T-cell (primary cell): ENCODE measurements around the gene BTG2. TPM values are rescaled to one million over a fixed set of nuclear protein-coding genes. Genes with fewer than 3 reads are reported as not detected.
A peak's percentile ranks its signal among the peaks of the same experiment; 100 is the strongest.

ENCODE experiments used
- ATAC-seq, 4 experiments: fragments of 200-7000 bp in 3 of 4; fragments of 150-1000 bp in 1 of 4; cut with Tn5 transposase; replicated peaks in 1 of 4; 1 replicate in 3 of 4; 2 replicates in 1 of 4; pipeline ENCODE4 v1.10.0; 2021; ENCODE audit warnings: moderate library complexity in 3 of 4, mild to moderate bottlenecking in 2 of 4, moderate number of reproducible peaks in 1 of 4
- CTCF ChIA-PET, 2 donors: fragments of 300-600 bp; sonication (Branson Sonifier 250); formaldehyde crosslinking; loops; one replicate each; lab custom pipeline; 2022; ENCODE audit warnings: antibody characterized with exemption in 2 of 2; lab: Charles Lee
- POLR2A ChIA-PET, 2 donors: fragments of 300-600 bp; sonication (Branson Sonifier 250); formaldehyde crosslinking; loops; one replicate each; lab custom pipeline; 2022; ENCODE audit warnings: antibody characterized with exemption in 2 of 2; lab: Charles Lee
- DNase-seq, 35 experiments: peaks; one replicate each; pipeline versions ENCODE4 v3.0.0 to v3.0.0-alpha.2; 2013 to 2023
- H3K27ac ChIP-seq: one replicate; pipeline ENCODE4 v1.5.1; 2013; ENCODE audit warnings: low read length
- H3K27me3 ChIP-seq, 2 experiments: replicated peaks in 1 of 2; 1 replicate in 1 of 2; 2 replicates in 1 of 2; pipeline versions ENCODE4 v1.6.1 to v1.7.0; 2013; ENCODE audit warnings: low read length in 1 of 2, mixed read lengths in 1 of 2; ENCODE audit not compliant: control insufficient read depth in 2 of 2, insufficient read depth in 2 of 2; ENCODE audit errors: extremely low read depth in 1 of 2
- H3K36me3 ChIP-seq, 2 donors: 1 replicate in 1 of 2; 2 replicates in 1 of 2; pipeline versions ENCODE4 v1.6.1 to v1.7.0; 2013; ENCODE audit warnings: low read length in 1 of 2; ENCODE audit not compliant: control insufficient read depth in 2 of 2, insufficient read depth in 1 of 2; ENCODE audit errors: extremely low read depth in 1 of 2
- H3K4me1 ChIP-seq, 2 experiments: 1 replicate in 1 of 2; 2 replicates in 1 of 2; pipeline versions ENCODE4 v1.6.1 to v1.7.0; 2013; ENCODE audit warnings: low read length in 2 of 2, mixed read lengths in 1 of 2; ENCODE audit not compliant: insufficient read depth in 2 of 2, control insufficient read depth in 1 of 2; ENCODE audit errors: extremely low read depth in 1 of 2
- H3K4me3 ChIP-seq, 2 donors: 1 replicate in 1 of 2; 2 replicates in 1 of 2; pipeline versions ENCODE4 v1.5.1 to v1.7.0; 2013; ENCODE audit warnings: mild to moderate bottlenecking in 2 of 2, low read length in 1 of 2, moderate library complexity in 1 of 2; ENCODE audit not compliant: control insufficient read depth in 1 of 2; ENCODE audit errors: extremely low read depth in 1 of 2
- H3K9me3 ChIP-seq: 2 replicates; pipeline ENCODE4 v1.7.0; 2013
- H3K27ac Mint-ChIP-seq, 2 donors: one replicate each; pipeline ENCODE4 v1.8.0; 2020 to 2021; ENCODE audit warnings: mild to moderate bottlenecking in 2 of 2, mixed read lengths in 2 of 2
- H3K27me3 Mint-ChIP-seq, 2 donors: one replicate each; pipeline ENCODE4 v1.8.0; 2021 to 2022; ENCODE audit warnings: mixed read lengths in 2 of 2
- H3K36me3 Mint-ChIP-seq: one replicate; pipeline ENCODE4 v1.8.0; 2021; ENCODE audit warnings: mixed read lengths
- H3K4me1 Mint-ChIP-seq, 3 donors: one replicate each; pipeline ENCODE4 v1.8.0; 2020 to 2022; ENCODE audit warnings: mixed read lengths in 3 of 3, mild to moderate bottlenecking in 1 of 3
- H3K4me3 Mint-ChIP-seq, 3 donors: one replicate each; pipeline ENCODE4 v1.8.0; 2020 to 2022; ENCODE audit warnings: mild to moderate bottlenecking in 3 of 3, mixed read lengths in 3 of 3, moderate library complexity in 3 of 3
- H3K9me3 Mint-ChIP-seq, 3 donors: one replicate each; pipeline ENCODE4 v1.8.0; 2020 to 2022; ENCODE audit warnings: mixed read lengths in 3 of 3
- WGBS: methylation state at CpG from one replicate; pipeline ENCODE4 v1.1.5; 2013; ENCODE audit warnings: missing lambda C conversion rate; ENCODE audit not compliant: insufficient coverage; 5-methylcytosine and 5-hydroxymethylcytosine counted together
- total RNA-seq, 35 experiments: library from RNA in 6 of 35; stranded (reverse) in 6 of 35; fragments of 120-200 nt in 1 of 35; gene quantifications; one replicate each; pipeline versions ENCODE4 v1.2.1 to v1.2.4 and lab custom pipeline; 2013 to 2026

BTG2 gene
- total RNA-seq, 5 donors from 2014 or later (not counting 1 experiment from before 2014, with no cell fraction given) = 172 to 655 (median 186) TPM

DNA sequence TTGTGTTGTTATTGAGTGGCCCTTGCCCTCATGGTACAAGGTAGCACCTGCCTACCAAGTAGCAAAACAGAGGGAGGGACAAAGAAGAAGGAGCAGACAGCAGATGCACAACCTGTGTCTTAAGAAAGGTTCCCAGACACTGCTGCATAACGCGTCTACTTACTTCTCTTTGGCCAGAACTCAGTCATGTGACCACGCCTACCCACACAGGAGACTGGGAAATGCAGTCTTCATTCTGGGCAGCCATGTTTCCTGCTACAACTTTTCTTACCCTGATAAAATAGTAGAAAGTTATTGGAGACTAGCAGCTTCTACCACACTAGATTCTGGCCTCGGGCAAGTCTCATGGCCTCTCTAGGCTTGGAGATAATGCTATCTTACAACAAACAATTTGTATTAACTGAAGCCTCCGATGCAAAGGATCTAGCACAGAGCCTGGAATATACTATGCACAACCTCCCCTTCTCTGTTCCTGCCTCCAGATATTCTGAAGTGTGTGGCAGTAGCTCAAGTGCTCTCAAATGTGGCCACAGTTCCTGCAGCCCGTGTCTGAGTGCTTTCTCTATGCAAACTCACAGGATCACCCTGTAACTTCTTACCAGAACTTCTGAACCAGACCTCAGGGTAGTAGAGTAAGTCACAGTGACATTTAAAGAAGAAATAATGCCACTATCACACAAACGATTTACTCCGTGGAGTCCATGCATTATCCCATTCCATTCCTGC, 34.1 kb upstream of the BTG2 start:
- ChIA-PET POLR2A (interaction anchor here in 1 of 2 donors (1.0 to 1.3 kb wide), 2 partner anchors 35 to 53 kb away, joined by 3 to 4 read pairs; no protein-coding TSS in a partner anchor), CTCF (interaction anchor here (0.7 to 7.5 kb wide), 14 partner anchors 18 to 355 kb away, joined by 3 to 258 read pairs (median 7); partner anchors contain the start of genes ATP2B4 (in 1 of the 2) and BTG2 (in 1 of the 2))
- Histone ChIP-seq H3K27me3 (no peaks in the 10 kb centered on the region), H3K4me3 (no peak overlapping the region), H3K27ac (peak overlapping the region; percentile 11), H3K9me3 (no peaks in the 10 kb centered on the region), H3K36me3 (no peaks in the 10 kb centered on the region), H3K4me1 (peaks cover 29 to 62% of the 10 kb centered on the region in 2 experiments)
- peak in 34 of 35 experiments; percentile 50 to 88 (median 71) for DNase-seq
- H3K27ac Mint-ChIP-seq = peak overlapping the region in 1 of 2 donors; percentile 79
- H3K9me3 Mint-ChIP-seq = no peaks in the 10 kb centered on the region
- 60% methylated on average over 1 of the region's 8 CpGs for WGBS
- peak; percentile 63 to 75 (median 69) for ATAC-seq
- no peaks in the 10 kb centered on the region for H3K36me3 Mint-ChIP-seq
- H3K4me3 Mint-ChIP-seq = no peak overlapping the region
- H3K4me1 Mint-ChIP-seq = peaks cover 42 to 57% (median 53%) of the 10 kb centered on the region in 3 donors
- H3K27me3 Mint-ChIP-seq = no peaks in the 10 kb centered on the region

DNA sequence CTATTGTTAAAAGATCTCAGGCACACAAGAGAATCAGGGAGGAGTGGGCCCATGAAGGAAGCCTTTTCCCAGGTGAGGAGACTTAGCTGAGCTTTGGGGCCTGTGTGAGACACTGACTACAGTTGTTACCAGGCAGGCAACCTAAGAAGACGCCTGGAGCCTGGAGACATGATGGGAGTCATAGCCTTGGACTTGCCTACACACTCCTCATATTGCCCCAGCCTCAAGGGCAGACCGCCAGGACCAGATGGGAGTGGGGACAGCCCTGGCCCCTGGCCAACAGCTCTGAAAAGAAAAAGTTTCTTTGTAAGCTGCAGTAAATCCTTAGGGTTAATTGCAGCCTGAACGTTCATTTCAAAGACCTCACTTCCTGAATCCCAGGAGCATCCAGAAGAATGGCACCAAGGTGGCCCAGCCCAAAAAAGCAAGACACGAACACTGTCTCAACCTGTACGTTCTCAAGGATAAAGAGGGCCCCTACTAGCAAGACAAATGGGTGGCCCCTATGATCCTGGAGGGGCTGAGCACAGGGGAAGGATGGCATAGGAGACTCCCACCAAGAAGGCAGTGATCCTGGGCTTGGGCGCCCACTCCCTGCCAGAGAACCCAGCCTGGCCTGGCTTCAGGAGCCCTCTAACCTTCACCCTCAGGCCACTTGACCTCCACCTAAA, 33.2 kb upstream of the BTG2 start:
- no peaks in the 10 kb centered on the region for H3K36me3 ChIP-seq
- H3K4me1 ChIP-seq = peaks cover 33 to 70% of the 10 kb centered on the region in 2 experiments
- POLR2A ChIA-PET = interaction anchor here (1.0 to 1.5 kb wide), 5 partner anchors 35 to 50 kb away, joined by 3 to 15 read pairs (median 6); no protein-coding TSS in a partner anchor
- H3K9me3 Mint-ChIP-seq = no peaks in the 10 kb centered on the region
- peaks cover 48 to 66% (median 58%) of the 10 kb centered on the region in 3 donors for H3K4me1 Mint-ChIP-seq
- H3K27ac ChIP-seq = no peak overlapping the region
- no peaks in the 10 kb centered on the region for H3K27me3 ChIP-seq
- CTCF ChIA-PET = interaction anchor here (0.7 to 7.5 kb wide), 14 partner anchors 15 to 354 kb away, joined by 3 to 258 read pairs (median 6); partner anchors contain the start of gene ATP2B4 (in 1 of the 2)
- H3K4me3 Mint-ChIP-seq = peak overlapping the region in 1 of 3 donors; percentile 78
- no peaks in the 10 kb centered on the region for H3K36me3 Mint-ChIP-seq
- 87% methylated on average over 5 of the region's 6 CpGs for WGBS
- DNase-seq (no peak), ATAC-seq (no peak)
- H3K4me3 ChIP-seq = no peak overlapping the region
- H3K9me3 ChIP-seq = no peaks in the 10 kb centered on the region
- H3K27me3 Mint-ChIP-seq = no peaks in the 10 kb centered on the region
- no peak overlapping the region for H3K27ac Mint-ChIP-seq

DNA sequence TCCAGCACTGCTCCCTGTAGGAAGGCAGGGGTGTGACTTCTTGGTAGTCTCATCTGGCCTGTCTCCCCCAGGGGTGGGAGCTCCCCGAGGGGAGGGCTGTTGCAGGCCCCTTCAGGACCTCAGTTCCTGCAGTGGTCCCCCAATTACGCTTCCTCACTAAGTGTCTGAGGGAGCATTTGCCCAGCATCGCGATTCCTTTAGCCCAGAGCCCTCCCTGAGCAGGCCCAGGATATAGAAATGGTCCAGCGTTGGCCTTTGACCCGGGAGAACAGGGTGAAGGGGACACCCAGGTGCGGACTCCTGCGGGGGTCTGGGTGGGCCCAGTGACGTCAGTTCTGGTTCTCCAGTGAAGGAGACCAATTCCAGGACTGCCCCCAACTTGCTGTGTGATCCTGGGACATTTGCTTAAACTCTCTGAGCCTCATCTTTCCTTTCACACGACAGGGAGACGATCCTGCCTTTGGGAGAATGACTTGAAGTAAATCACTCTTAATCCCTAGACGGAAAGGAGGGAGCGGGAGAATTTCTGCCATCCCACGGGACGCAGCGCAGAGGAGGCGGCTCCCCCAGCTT, 32.6 kb upstream of the BTG2 start:
- Mint-ChIP-seq H3K27me3 (no peaks in the 10 kb centered on the region), H3K4me3 (peak overlapping the region in 2 of 3 donors; percentile 67 to 78), H3K9me3 (no peaks in the 10 kb centered on the region), H3K27ac (peak overlapping the region; percentile 82 to 86), H3K36me3 (no peaks in the 10 kb centered on the region), H3K4me1 (peaks cover 48 to 66% (median 58%) of the 10 kb centered on the region in 3 donors)
- ATAC-seq (no peak), DNase-seq (no peak)
- CTCF ChIA-PET = interaction anchor here (0.6 to 7.5 kb wide), 22 partner anchors 10 to 401 kb away, joined by 3 to 258 read pairs (median 5); partner anchors contain the start of genes ATP2B4 (in 1 of the 2) and BTG2 (in 1 of the 2)
- POLR2A ChIA-PET = interaction anchor here (0.5 to 1.5 kb wide), 10 partner anchors 32 to 54 kb away, joined by 3 to 15 read pairs (median 5); no protein-coding TSS in a partner anchor
- H3K27me3 ChIP-seq = no peaks in the 10 kb centered on the region
- H3K27ac ChIP-seq = no peak overlapping the region
- H3K9me3 ChIP-seq = no peaks in the 10 kb centered on the region
- H3K4me3 ChIP-seq = no peak overlapping the region
- 51% methylated on average over 8 of the region's 17 CpGs for WGBS
- H3K36me3 ChIP-seq = no peaks in the 10 kb centered on the region
- peaks cover 37 to 71% of the 10 kb centered on the region in 2 experiments for H3K4me1 ChIP-seq

GRCh38 chr1:203273206-203273868, 32.0 kb upstream of the BTG2 start:
- 38% methylated on average over 25 of the region's 32 CpGs for WGBS
- H3K27me3 Mint-ChIP-seq = no peaks in the 10 kb centered on the region
- H3K4me3 ChIP-seq = peak overlapping the region; percentile 16 to 60
- no peaks in the 10 kb centered on the region for H3K36me3 ChIP-seq
- no peaks in the 10 kb centered on the region for H3K9me3 Mint-ChIP-seq
- H3K9me3 ChIP-seq = no peaks in the 10 kb centered on the region
- H3K27ac ChIP-seq = peak overlapping the region; percentile 43
- CTCF ChIA-PET = interaction anchor here (0.6 to 7.5 kb wide), 22 partner anchors 9 to 401 kb away, joined by 3 to 258 read pairs (median 5); partner anchors contain the start of genes ATP2B4 (in 1 of the 2) and BTG2 (in 1 of the 2)
- H3K27me3 ChIP-seq = no peaks in the 10 kb centered on the region
- H3K27ac Mint-ChIP-seq = peak overlapping the region; percentile 82 to 86
- H3K4me1 ChIP-seq = peaks cover 38 to 73% of the 10 kb centered on the region in 2 experiments
- no peaks in the 10 kb centered on the region for H3K36me3 Mint-ChIP-seq
- DNase-seq (peak; percentile 74 to 95 (median 88)), ATAC-seq (peak; percentile 69 to 73 (median 72))
- H3K4me1 Mint-ChIP-seq = peaks cover 50 to 68% (median 59%) of the 10 kb centered on the region in 3 donors
- peak overlapping the region; percentile 67 to 78 (median 72) for H3K4me3 Mint-ChIP-seq
- POLR2A ChIA-PET = interaction anchor here (0.5 to 1.5 kb wide), 11 partner anchors 32 to 54 kb away, joined by 3 to 15 read pairs (median 5); no protein-coding TSS in a partner anchor

- peaks cover 38 to 72% of the 10 kb centered on the region in 2 experiments for H3K4me1 ChIP-seq
- no peaks in the 10 kb centered on the region for H3K9me3 Mint-ChIP-seq
- H3K4me3 Mint-ChIP-seq = peak overlapping the region; percentile 67 to 78 (median 72)
- H3K4me1 Mint-ChIP-seq = peaks cover 57 to 75% (median 66%) of the 10 kb centered on the region in 3 donors
- no peaks in the 10 kb centered on the region for H3K9me3 ChIP-seq
- H3K27me3 ChIP-seq = no peaks in the 10 kb centered on the region
- ChIA-PET POLR2A (interaction anchor here (0.6 to 2.2 kb wide), 7 partner anchors 14 to 62 kb away, joined by 3 to 13 read pairs (median 4); no protein-coding TSS in a partner anchor), CTCF (interaction anchor here (0.6 to 2.0 kb wide), 11 partner anchors 13 to 71 kb away, joined by 3 to 12 read pairs (median 3); no protein-coding TSS in a partner anchor)
- peak overlapping the region; percentile 43 for H3K27ac ChIP-seq
- peak overlapping the region; percentile 16 to 60 for H3K4me3 ChIP-seq
- ATAC-seq (no peak), DNase-seq (peak in 1 of 35 experiments; percentile 30)
- H3K36me3 Mint-ChIP-seq = no peaks in the 10 kb centered on the region
- no peaks in the 10 kb centered on the region for H3K36me3 ChIP-seq
- 80% methylated on average over 4 of the region's 12 CpGs for WGBS
- H3K27ac Mint-ChIP-seq = peak overlapping the region; percentile 82 to 88
- H3K27me3 Mint-ChIP-seq = no peaks in the 10 kb centered on the region
Measured at GRCh38 chr1:203273869-203274602, 31.3 kb upstream of the BTG2 start.
